Measurements from ENCODE around the gene VWA3B.
A peak's percentile ranks its signal among the peaks of the same experiment; 100 is the strongest.
"Not testable (repeated sequence)": the region's sequence is repeated elsewhere in the genome, so short reads cannot be mapped to it uniquely, and the experiment has no call there.

The VWA3B gene

DNA sequence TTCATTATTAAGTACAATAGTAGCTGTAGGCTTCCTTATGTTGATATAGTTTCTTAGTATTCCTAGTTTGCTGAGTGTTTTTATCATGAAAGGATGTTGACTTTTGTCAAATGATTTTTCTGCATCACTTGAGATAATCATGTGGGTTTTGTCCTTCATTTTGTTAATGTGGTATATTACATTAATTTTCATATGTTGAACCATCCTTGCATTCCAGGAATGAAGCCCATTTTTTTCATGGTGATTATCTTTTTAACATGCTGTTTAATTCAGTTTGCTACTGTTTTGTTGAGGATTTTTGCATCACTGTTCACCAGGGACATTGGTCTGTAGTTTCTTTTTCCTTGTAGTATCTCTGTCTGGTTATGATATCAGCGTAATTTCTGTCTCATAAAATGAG is 176.4 kb downstream of the VWA3B start:
- Histone ChIP-seq H3K36me3 (replicated peaks; ENCODE audit: insufficient read depth, low read length) (no peaks in the 10 kb centered on the region), H3K4me2 (ENCODE audit: low read depth, low read length) (no peak overlapping the region), H3K9me3 (replicated peaks; ENCODE audit: insufficient read depth, low read length) (no peaks in the 10 kb centered on the region), H3K4me3 (ENCODE audit: low read length) (no peak overlapping the region), H3K27me3 (replicated peaks; ENCODE audit: insufficient read depth, low read length) (no peaks in the 10 kb centered on the region), H3K79me2 (ENCODE audit: low read length) (no peaks in the 10 kb centered on the region), H3K9ac (ENCODE audit: low read length) (no peak overlapping the region), H3K9me2 (replicated peaks; ENCODE audit: insufficient read depth, low read length) (no peaks in the 10 kb centered on the region), H3F3A (ENCODE audit: insufficient read depth, low read length) (no peaks in the 10 kb centered on the region), H2AFZ (ENCODE audit: low read length) (no peak overlapping the region), H3K27ac (ENCODE audit: low read length) (no peak overlapping the region), H3K4me1 (ENCODE audit: low read length) (no peaks in the 10 kb centered on the region), H4K20me1 (ENCODE audit: insufficient read depth, low read length) (no peaks in the 10 kb centered on the region)
- DNase-seq, result no peak
- TF ChIP-seq EZH2 (optimal IDR thresholded peaks at IDR 0.05; ENCODE audit: low read depth, low read length), result no peak
- no peak for TF ChIP-seq EZH2phosphoT487 (IDR thresholded peaks at IDR 0.05; ENCODE audit: low read length)
- TF ChIP-seq, protein P1, sequence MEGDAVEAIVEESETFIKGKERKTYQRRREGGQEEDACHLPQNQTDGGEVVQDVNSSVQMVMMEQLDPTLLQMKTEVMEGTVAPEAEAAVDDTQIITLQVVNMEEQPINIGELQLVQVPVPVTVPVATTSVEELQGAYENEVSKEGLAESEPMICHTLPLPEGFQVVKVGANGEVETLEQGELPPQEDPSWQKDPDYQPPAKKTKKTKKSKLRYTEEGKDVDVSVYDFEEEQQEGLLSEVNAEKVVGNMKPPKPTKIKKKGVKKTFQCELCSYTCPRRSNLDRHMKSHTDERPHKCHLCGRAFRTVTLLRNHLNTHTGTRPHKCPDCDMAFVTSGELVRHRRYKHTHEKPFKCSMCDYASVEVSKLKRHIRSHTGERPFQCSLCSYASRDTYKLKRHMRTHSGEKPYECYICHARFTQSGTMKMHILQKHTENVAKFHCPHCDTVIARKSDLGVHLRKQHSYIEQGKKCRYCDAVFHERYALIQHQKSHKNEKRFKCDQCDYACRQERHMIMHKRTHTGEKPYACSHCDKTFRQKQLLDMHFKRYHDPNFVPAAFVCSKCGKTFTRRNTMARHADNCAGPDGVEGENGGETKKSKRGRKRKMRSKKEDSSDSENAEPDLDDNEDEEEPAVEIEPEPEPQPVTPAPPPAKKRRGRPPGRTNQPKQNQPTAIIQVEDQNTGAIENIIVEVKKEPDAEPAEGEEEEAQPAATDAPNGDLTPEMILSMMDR (IDR thresholded peaks at IDR 0.05; ENCODE audit: low read length), result no peak

DNA sequence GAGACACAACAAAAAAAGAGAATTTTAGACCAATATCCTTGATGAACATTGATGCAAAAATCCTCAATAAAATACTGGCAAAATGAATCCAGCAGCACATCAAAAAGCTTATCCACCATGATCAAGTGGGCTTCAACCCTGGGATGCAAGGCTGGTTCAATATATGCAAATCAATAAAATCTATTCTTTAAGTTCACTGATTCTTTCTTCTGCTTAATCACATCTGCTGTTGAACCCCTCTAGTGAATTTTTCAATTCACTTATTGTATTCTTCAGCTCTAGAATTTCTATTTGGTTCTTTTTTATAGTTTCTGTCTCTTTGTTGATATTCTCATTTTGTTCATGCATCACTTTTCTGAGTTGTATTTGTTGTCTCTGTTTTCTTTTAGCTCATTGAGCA is 181.3 kb downstream of the VWA3B start:
- H3K79me2 ChIP-seq (ENCODE audit: low read length); H3K4me2 ChIP-seq (ENCODE audit: low read depth, low read length); H2AFZ ChIP-seq (ENCODE audit: low read length); H3K4me1 ChIP-seq (ENCODE audit: low read length); H4K20me1 ChIP-seq (ENCODE audit: insufficient read depth, low read length); DNase-seq; H3K9me3 ChIP-seq (replicated peaks; ENCODE audit: insufficient read depth, low read length); H3K27me3 ChIP-seq (replicated peaks; ENCODE audit: insufficient read depth, low read length); H3K36me3 ChIP-seq (replicated peaks; ENCODE audit: insufficient read depth, low read length); H3F3A ChIP-seq (ENCODE audit: insufficient read depth, low read length); H3K27ac ChIP-seq (ENCODE audit: low read length); H3K9ac ChIP-seq (ENCODE audit: low read length); H3K9me2 ChIP-seq (replicated peaks; ENCODE audit: insufficient read depth, low read length); H3K4me3 ChIP-seq (ENCODE audit: low read length): not testable (repeated sequence)

DNA sequence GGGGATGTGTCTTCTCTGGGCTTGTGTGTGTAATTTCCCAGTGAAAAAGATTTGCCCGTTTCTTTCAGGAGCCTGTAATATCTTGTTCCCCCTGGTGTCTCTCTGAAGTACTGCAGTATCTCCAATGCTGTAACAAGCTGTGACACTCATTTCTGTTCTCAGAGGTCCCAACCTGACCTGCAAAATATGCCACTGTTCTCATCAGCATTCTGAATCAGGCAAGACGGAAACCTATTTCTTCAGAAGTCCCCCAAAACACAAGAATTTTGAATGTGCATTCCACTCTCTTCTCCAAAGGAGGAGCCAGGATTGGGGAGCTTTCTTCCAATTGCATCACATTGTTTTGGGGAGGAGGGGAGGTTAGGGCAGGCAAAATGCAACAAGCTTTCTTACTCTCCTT is 182.3 kb downstream of the VWA3B start:
- Histone ChIP-seq H3K79me2 (ENCODE audit: low read length) (no peaks in the 10 kb centered on the region), H3K36me3 (replicated peaks; ENCODE audit: insufficient read depth, low read length) (no peaks in the 10 kb centered on the region), H3K4me1 (ENCODE audit: low read length) (no peaks in the 10 kb centered on the region), H2AFZ (ENCODE audit: low read length) (no peak overlapping the region), H3K9me3 (replicated peaks; ENCODE audit: insufficient read depth, low read length) (no peaks in the 10 kb centered on the region), H3K9ac (ENCODE audit: low read length) (no peak overlapping the region), H3K4me2 (ENCODE audit: low read depth, low read length) (no peak overlapping the region), H3K9me2 (replicated peaks; ENCODE audit: insufficient read depth, low read length) (no peaks in the 10 kb centered on the region), H3K27me3 (replicated peaks; ENCODE audit: insufficient read depth, low read length) (no peaks in the 10 kb centered on the region), H4K20me1 (ENCODE audit: insufficient read depth, low read length) (no peaks in the 10 kb centered on the region), H3K4me3 (ENCODE audit: low read length) (no peak overlapping the region), H3F3A (ENCODE audit: insufficient read depth, low read length) (no peaks in the 10 kb centered on the region), H3K27ac (ENCODE audit: low read length) (no peak overlapping the region)
- peak; percentile 50 for DNase-seq
- TF ChIP-seq, protein P1 (IDR thresholded peaks at IDR 0.05; ENCODE audit: low read length), result peak; percentile 81
- TF ChIP-seq EZH2 (optimal IDR thresholded peaks at IDR 0.05; ENCODE audit: low read depth, low read length), result no peak

DNA sequence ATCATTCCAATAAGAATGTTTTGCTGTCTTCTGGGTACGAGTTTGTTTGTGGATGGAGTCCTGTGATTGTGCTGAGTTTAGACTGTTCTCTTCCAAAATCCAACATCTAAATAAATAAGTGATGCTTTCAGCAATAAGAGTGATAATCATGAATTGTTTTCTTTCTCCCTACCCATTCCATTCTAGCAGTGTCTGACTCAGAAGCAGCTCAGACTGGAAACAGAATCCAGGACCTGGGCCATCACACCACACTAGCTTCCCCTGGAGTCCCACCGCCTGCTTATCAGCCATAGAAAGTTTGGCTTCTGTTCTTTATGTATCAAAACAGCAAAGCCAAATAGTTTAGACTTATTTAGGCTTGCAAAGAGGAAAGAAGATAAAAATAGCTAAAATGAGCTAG is 182.9 kb downstream of the VWA3B start:
- Histone ChIP-seq H3F3A (ENCODE audit: insufficient read depth, low read length) (no peaks in the 10 kb centered on the region), H3K4me2 (ENCODE audit: low read depth, low read length) (no peak overlapping the region), H3K27ac (ENCODE audit: low read length) (no peak overlapping the region), H3K4me1 (ENCODE audit: low read length) (no peaks in the 10 kb centered on the region), H3K9ac (ENCODE audit: low read length) (no peak overlapping the region), H4K20me1 (ENCODE audit: insufficient read depth, low read length) (no peaks in the 10 kb centered on the region), H3K9me3 (replicated peaks; ENCODE audit: insufficient read depth, low read length) (no peaks in the 10 kb centered on the region), H3K79me2 (ENCODE audit: low read length) (no peaks in the 10 kb centered on the region), H3K27me3 (replicated peaks; ENCODE audit: insufficient read depth, low read length) (no peaks in the 10 kb centered on the region), H2AFZ (ENCODE audit: low read length) (no peak overlapping the region), H3K4me3 (ENCODE audit: low read length) (no peak overlapping the region), H3K9me2 (replicated peaks; ENCODE audit: insufficient read depth, low read length) (no peaks in the 10 kb centered on the region), H3K36me3 (replicated peaks; ENCODE audit: insufficient read depth, low read length) (no peaks in the 10 kb centered on the region)
- no peak for DNase-seq
- TF ChIP-seq EZH2phosphoT487 (IDR thresholded peaks at IDR 0.05; ENCODE audit: low read length) (no peak), EZH2 (optimal IDR thresholded peaks at IDR 0.05; ENCODE audit: low read depth, low read length) (no peak)
- TF ChIP-seq, protein P1 (IDR thresholded peaks at IDR 0.05; ENCODE audit: low read length), result no peak

Measured in MM.1S (cell line).